Stimulated activated naive CD8-positive, alpha-beta T cell treated with anti-CD3 and anti-CD28 coated beads, Interleukin-15, Interleukin-2, amounts not matched to agents 100 ng/mL and 50 ng/mL, for 24 hours (primary cell): ENCODE results near the gene PLA2G2C.
"Not testable (repeated sequence)": the region's sequence is repeated elsewhere in the genome, so short reads cannot be mapped to it uniquely, and the experiment has no call there.

ENCODE experiments used
- H3K27ac Mint-ChIP-seq: one replicate; pipeline ENCODE4 v1.8.0; 2021; ENCODE audit warnings: mild to moderate bottlenecking, mixed read lengths
- H3K27me3 Mint-ChIP-seq: one replicate; pipeline ENCODE4 v1.8.0; 2021; ENCODE audit warnings: mixed read lengths
- H3K36me3 Mint-ChIP-seq: one replicate; pipeline ENCODE4 v1.8.0; 2021; ENCODE audit warnings: low read depth, mixed read lengths
- H3K4me1 Mint-ChIP-seq: one replicate; pipeline ENCODE4 v1.8.0; 2021; ENCODE audit warnings: low read depth, mixed read lengths
- H3K4me3 Mint-ChIP-seq: one replicate; pipeline ENCODE4 v1.8.0; 2021; ENCODE audit warnings: mild to moderate bottlenecking, mixed read lengths
- H3K9me3 Mint-ChIP-seq: one replicate; pipeline ENCODE4 v1.8.0; 2021; ENCODE audit warnings: mixed read lengths

Gene PLA2G2C

GRCh38 chr1:20143318-20143717 is 43.0 kb downstream of the PLA2G2C start:
- Mint-ChIP-seq H3K36me3 (no peaks in the 10 kb centered on the region), H3K4me1 (no peaks in the 10 kb centered on the region), H3K9me3 (no peaks in the 10 kb centered on the region), H3K27me3 (no peaks in the 10 kb centered on the region), H3K4me3 (no peak overlapping the region), H3K27ac (no peak overlapping the region)

DNA sequence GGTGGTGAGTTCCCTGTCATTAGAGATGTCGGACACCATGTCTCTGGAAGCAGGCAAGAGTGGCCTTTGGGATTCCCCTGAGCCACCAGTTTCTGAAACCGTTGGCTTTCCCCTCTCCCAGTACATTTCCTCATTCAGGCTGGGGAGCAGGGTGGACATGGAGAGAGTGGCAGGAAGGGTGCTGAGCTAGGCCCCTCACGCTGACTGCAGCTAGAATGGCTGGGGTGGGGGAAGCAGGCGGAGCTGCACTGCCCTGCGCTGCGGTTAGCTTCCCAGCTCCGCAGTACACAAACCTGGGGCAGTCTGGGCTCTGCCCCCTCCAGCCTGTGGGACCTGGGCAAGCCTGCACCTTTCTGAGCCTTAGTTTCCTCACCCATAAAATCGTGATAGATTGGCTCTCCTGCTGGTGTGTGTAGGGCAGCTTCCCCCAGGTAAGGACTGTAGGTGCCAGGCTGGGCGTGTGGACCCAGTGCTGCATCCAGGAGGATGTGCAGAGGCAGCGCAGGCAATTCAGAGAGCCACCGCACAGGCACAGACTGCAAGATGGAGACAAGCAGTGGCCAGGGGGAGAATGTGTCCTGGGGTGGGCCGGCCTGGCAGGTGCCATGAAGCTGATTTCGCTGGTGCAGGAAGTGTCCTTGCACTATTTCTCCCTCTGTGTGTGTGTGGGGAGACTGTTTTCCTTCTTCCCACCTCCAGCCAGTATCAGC is 44.2 kb downstream of the PLA2G2C start:
- H3K4me3 Mint-ChIP-seq, result no peak overlapping the region
- H3K4me1 Mint-ChIP-seq, result no peaks in the 10 kb centered on the region
- H3K36me3 Mint-ChIP-seq, result no peaks in the 10 kb centered on the region
- H3K27ac Mint-ChIP-seq, result no peak overlapping the region
- H3K9me3 Mint-ChIP-seq, result no peaks in the 10 kb centered on the region
- H3K27me3 Mint-ChIP-seq, result peaks cover 4% of the 10 kb centered on the region

DNA sequence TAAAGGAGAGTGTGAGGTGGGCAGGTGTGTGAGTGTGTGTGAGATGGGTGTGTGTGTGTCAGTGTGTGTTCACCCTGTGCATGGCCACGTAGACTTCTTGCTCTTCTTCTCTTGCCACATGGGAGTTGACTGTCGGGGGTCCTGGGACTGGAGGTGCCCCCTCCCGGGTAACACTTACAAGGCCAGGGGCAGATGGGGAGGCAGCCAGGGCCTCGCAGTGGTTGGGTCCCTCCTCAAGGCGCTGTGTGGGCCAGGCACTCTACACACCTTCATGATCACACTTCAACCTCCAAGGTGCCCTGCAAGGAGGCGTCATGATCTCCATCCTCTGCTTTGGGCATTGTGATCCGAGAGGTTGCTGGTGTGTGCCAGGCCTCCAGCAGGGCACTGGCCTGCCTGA is 44.9 kb downstream of the PLA2G2C start:
- H3K4me1 Mint-ChIP-seq, result no peaks in the 10 kb centered on the region
- no peak overlapping the region for H3K4me3 Mint-ChIP-seq
- H3K27ac Mint-ChIP-seq, result no peak overlapping the region
- no peaks in the 10 kb centered on the region for H3K36me3 Mint-ChIP-seq
- peaks cover 4% of the 10 kb centered on the region for H3K27me3 Mint-ChIP-seq
- H3K9me3 Mint-ChIP-seq, result no peaks in the 10 kb centered on the region

DNA sequence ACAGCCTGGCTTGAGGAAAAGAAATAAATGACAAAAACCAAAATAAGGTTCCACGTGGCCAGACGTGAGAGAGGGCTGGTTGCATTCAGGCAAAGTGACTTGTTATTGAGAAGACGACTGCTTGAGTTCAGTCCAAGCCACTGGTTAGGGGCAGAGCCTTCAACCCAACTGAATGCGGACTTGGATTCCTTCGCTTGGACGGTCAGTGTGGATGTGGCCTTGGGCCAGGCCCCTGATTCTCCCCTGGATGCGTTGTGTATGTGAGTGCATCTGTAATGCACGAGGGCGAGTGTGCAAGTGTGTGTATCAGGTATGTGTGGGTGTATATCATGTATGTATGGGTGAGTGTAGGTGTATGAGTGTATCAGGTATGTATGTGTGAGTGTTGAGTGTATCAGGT is 45.3 kb downstream of the PLA2G2C start:
- no peak overlapping the region for H3K27ac Mint-ChIP-seq
- no peaks in the 10 kb centered on the region for H3K36me3 Mint-ChIP-seq
- peaks cover 4% of the 10 kb centered on the region for H3K27me3 Mint-ChIP-seq
- H3K4me1 Mint-ChIP-seq, result no peaks in the 10 kb centered on the region
- no peak overlapping the region for H3K4me3 Mint-ChIP-seq
- no peaks in the 10 kb centered on the region for H3K9me3 Mint-ChIP-seq

GRCh38 chr1:20139776-20140612 is 46.3 kb downstream of the PLA2G2C start:
- Mint-ChIP-seq H3K9me3 (no peaks in the 10 kb centered on the region), H3K27ac (no peak overlapping the region)

DNA sequence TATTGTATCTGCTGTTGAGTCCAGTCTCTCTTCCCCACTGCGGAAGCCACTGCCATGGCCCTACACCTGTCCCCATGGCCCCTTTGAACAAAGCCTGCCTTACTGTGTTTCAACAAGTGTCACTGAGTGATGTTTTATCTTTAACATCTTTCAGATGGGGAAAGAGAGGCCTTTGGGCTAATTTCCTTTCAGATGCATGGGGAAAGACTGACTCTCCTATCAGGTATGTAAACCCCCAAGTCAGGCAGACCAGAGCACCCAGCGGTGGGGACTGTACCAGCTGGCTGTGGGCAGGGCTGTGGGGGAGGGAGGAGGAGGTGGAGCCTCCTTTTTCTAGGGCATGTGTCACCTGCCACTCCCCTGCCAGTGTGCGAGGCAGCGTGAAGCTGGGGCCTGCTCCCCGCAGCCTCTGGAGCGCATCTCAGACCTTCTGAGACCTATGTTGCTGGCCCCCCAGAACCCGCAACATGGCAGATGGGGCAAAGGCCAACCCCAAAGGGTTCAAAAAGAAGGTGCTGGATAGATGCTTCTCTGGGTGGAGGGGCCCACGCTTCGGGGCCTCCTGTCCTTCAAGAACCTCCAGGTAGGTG is 47.3 kb downstream of the PLA2G2C start, which contains the start of gene PLA2G2F:
PLA2G2F (plus strand) TSS at position 363 of the 590 bp plus-strand sequence; CDS start at position 468, 105 bp downstream.
- H3K9me3 Mint-ChIP-seq, result no peaks in the 10 kb centered on the region
- H3K4me1 Mint-ChIP-seq, result no peaks in the 10 kb centered on the region

More at GRCh38 chr1:20139776-20140612, 46.3 kb downstream of the PLA2G2C start:
- H3K4me3 Mint-ChIP-seq, result no peak overlapping the region
- H3K27me3 Mint-ChIP-seq, result peaks cover 4% of the 10 kb centered on the region
- H3K4me1 Mint-ChIP-seq, result no peaks in the 10 kb centered on the region
- H3K36me3 Mint-ChIP-seq, result no peaks in the 10 kb centered on the region

GRCh38 chr1:20138346-20138745 is 48.0 kb downstream of the PLA2G2C start:
- no peak overlapping the region for H3K27ac Mint-ChIP-seq
- H3K9me3 Mint-ChIP-seq, result no peaks in the 10 kb centered on the region
- no peak overlapping the region for H3K4me3 Mint-ChIP-seq
- H3K27me3 Mint-ChIP-seq, result peaks cover 11% of the 10 kb centered on the region
- H3K4me1 Mint-ChIP-seq, result no peaks in the 10 kb centered on the region
- H3K36me3 Mint-ChIP-seq, result no peaks in the 10 kb centered on the region

More for the DNA sequence above, 47.3 kb downstream of the PLA2G2C start, which contains the start of gene PLA2G2F:
- Mint-ChIP-seq H3K4me3 (no peak within 1 kb of the TSS), H3K36me3 (no peaks in the 10 kb centered on the region), H3K27me3 (peaks cover 7% of the 10 kb centered on the region), H3K27ac (no peak within 1 kb of the TSS)

GRCh38 chr1:20137604-20138003 is 48.7 kb downstream of the PLA2G2C start:
- Mint-ChIP-seq H3K4me1 (no peaks in the 10 kb centered on the region), H3K36me3 (no peaks in the 10 kb centered on the region), H3K4me3 (no peak overlapping the region), H3K27ac (no peak overlapping the region), H3K9me3 (no peaks in the 10 kb centered on the region), H3K27me3 (peaks cover 15% of the 10 kb centered on the region)

DNA sequence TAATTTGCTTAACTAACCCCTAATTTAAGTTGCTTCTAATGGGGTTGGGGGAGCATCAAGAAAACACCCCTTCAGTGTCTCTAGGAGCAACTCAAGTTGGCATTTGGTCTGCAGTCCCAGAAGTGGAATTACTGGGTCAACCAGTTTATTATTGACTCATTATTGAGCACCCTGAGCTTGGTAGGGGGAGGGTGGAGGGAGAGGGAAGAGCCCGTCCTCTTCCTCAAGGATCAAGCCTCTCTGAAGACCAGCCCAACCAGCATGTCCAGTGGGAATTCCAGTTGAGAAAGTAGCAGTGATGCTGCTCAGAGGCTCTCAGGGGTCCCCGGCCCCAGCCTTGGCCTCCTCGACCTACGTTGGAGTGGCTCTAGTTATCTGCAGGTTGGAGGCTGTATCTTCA is 49.3 kb downstream of the PLA2G2C start:
- no peaks in the 10 kb centered on the region for H3K36me3 Mint-ChIP-seq
- no peaks in the 10 kb centered on the region for H3K9me3 Mint-ChIP-seq
- H3K4me3 Mint-ChIP-seq, result no peak overlapping the region
- H3K27ac Mint-ChIP-seq, result no peak overlapping the region
- H3K4me1 Mint-ChIP-seq, result no peaks in the 10 kb centered on the region
- peaks cover 20% of the 10 kb centered on the region for H3K27me3 Mint-ChIP-seq

DNA sequence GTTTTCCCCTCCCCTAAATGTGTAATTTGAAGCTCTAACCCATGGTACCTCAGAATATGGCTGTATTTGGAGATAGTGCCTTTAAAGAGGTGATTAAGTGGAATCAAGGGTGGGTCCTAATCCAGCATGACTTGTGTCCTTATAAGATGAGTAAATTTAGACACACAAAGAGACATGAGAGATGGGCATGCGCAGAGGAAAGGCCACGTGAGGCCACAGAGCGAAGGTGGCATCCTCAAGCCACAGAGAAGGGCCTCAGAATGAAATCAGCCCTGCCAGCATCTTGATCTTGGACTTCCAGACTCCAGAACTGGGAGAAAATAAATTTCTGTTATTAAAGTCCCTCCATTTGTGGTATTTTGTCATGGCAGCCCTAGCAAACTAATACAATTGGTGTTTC is 50.1 kb downstream of the PLA2G2C start:
- no peak overlapping the region for H3K27ac Mint-ChIP-seq

GRCh38 chr1:20134995-20135394 is 51.3 kb downstream of the PLA2G2C start:
- no peak overlapping the region for H3K27ac Mint-ChIP-seq
- no peaks in the 10 kb centered on the region for H3K4me1 Mint-ChIP-seq
- no peaks in the 10 kb centered on the region for H3K9me3 Mint-ChIP-seq
- H3K27me3 Mint-ChIP-seq, result peaks cover 25% of the 10 kb centered on the region
- H3K36me3 Mint-ChIP-seq, result no peaks in the 10 kb centered on the region
- H3K4me3 Mint-ChIP-seq, result no peak overlapping the region

More for the DNA sequence above, 50.1 kb downstream of the PLA2G2C start:
- Mint-ChIP-seq H3K27me3 (peaks cover 25% of the 10 kb centered on the region), H3K4me3 (no peak overlapping the region), H3K9me3 (no peaks in the 10 kb centered on the region), H3K4me1 (no peaks in the 10 kb centered on the region), H3K36me3 (no peaks in the 10 kb centered on the region)

DNA sequence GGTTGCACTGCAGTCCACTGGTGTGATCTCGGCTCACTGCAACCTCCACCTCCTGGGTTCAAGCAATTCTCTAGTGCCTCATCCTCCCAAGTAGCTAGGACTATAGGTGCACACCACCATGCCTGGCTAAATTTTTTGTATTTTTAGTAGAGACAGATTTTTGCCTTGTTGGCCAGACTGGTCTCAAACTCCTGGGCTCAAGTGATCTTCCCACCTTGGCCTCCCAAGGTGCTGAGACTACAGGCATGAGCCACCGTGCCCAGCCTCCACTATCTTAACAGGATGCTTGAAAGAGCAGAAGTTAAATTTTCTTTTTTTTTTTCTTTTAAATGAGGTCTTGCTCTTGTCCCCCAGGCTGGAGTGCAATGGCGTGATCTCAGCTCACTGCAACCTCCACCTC is 55.8 kb downstream of the PLA2G2C start:
- not testable (repeated sequence) for H3K4me3 Mint-ChIP-seq, H3K4me1 Mint-ChIP-seq, H3K36me3 Mint-ChIP-seq, H3K27ac Mint-ChIP-seq, H3K9me3 Mint-ChIP-seq
- peaks cover 21% of the 10 kb centered on the region for H3K27me3 Mint-ChIP-seq

DNA sequence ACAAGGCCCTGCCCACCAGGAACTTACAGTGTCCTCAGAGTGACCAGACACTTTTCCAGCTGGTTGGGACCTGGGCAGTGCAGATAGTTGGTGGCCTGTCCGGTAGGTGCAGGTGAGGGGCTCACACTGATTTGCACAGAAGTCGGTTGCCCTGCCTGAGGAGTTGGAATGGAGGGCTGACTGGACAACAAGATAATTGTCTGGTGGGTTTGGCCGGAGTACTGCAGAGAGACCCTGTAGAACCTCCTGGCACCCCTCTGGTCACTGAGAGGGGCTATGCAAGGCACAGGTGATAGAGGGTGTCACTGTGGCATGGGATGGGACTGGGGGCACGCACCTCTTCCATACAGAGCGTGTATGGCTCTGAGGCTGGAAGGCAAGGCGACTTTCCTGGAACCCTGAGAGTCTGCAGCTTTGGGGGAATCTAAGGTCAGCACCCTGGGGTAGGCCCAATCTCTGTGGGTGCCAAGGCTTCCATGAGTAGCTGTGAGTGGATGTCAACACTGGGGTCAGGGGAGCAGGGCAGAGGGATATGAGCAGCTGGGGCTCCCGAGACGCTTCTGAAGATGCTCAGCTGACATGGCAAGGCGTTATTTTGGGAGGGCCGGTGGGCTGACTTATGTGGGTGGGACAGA is 59.4 kb downstream of the PLA2G2C start:
- Mint-ChIP-seq H3K4me1 (no peaks in the 10 kb centered on the region), H3K9me3 (no peaks in the 10 kb centered on the region), H3K4me3 (no peak overlapping the region), H3K27ac (no peak overlapping the region), H3K27me3 (peaks cover 17% of the 10 kb centered on the region), H3K36me3 (no peaks in the 10 kb centered on the region)

DNA sequence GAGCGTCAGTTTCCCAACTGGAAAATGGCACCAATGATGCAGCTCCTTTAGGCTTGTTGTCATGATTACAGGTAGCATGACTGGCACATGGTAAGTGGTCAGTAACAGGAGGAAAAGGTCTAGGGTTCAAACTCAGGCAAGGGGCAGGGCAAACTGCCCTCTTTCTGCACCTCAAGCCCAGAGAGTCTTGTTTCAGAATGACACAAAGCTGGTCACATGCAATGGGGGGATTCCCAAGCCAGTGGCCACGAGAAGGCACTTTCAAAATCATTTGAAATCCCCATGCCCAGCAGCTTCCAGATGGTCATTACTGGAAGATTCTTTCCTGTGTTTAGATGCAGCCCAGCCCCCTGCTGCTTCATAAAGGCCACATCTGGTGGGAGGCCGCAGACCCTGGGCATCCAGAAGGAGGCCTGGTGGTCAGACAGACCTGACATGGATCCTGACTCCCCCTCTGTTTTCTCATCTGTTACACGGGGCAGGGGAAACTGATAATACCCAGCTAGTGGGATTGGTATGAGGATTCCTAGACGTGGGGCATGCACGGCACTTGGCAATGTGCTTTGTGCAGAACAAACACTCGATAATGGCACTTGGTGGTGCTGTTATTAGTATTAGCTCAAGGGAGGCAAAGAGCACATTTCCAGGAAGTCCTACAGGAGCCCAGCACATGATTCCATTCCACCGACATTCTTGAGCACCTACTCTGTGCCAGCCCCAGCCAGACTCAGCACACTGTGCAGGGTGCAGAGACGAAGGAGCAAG is 60.1 kb downstream of the PLA2G2C start:
- H3K27ac Mint-ChIP-seq, result no peak overlapping the region
- H3K27me3 Mint-ChIP-seq, result peaks cover 17% of the 10 kb centered on the region
- no peaks in the 10 kb centered on the region for H3K4me1 Mint-ChIP-seq
- no peak overlapping the region for H3K4me3 Mint-ChIP-seq
- H3K9me3 Mint-ChIP-seq, result no peaks in the 10 kb centered on the region
- H3K36me3 Mint-ChIP-seq, result no peaks in the 10 kb centered on the region
